SK-N-SH (cell line): ENCODE data around the gene PPP1R14C.

Experiments used
- CTCF ChIP-seq: fragments of 200-600 bp; sonication (generic); IDR thresholded peaks from 2 replicates; pipeline ENCODE4 v1.6.1; 2017; ENCODE audit warnings: antibody characterized with exemption, mild to moderate bottlenecking, moderate library complexity
- REST ChIP-seq: IDR thresholded peaks from 2 replicates; pipeline ENCODE4 v1.6.1; 2012; ENCODE audit warnings: mild to moderate bottlenecking, low read depth, low read length, moderate library complexity
- TEAD4 ChIP-seq: IDR thresholded peaks from 2 replicates; pipeline ENCODE4 v1.4.0; 2012; ENCODE audit warnings: mild to moderate bottlenecking, borderline replicate concordance; ENCODE audit not compliant: insufficient read depth
- YY1 ChIP-seq: IDR thresholded peaks from 2 replicates; pipeline ENCODE4 v1.4.0; 2012; ENCODE audit warnings: low read depth, mild to moderate bottlenecking

GRCh38 chr6:150200428-150201100 is 57.7 kb downstream of the PPP1R14C start:
- TF ChIP-seq CTCF = no peak
- no peak for TF ChIP-seq YY1
- no peak for TF ChIP-seq TEAD4
- TF ChIP-seq REST = no peak
